Suppressor macrophage treated with lipopolysaccharide for 4 hours (primary cell): ENCODE data around the gene C10orf90.

Source experiments
- DNase-seq: peaks from one replicate; pipeline ENCODE4 v3.0.0-alpha.2; 2020

Gene C10orf90

DNA sequence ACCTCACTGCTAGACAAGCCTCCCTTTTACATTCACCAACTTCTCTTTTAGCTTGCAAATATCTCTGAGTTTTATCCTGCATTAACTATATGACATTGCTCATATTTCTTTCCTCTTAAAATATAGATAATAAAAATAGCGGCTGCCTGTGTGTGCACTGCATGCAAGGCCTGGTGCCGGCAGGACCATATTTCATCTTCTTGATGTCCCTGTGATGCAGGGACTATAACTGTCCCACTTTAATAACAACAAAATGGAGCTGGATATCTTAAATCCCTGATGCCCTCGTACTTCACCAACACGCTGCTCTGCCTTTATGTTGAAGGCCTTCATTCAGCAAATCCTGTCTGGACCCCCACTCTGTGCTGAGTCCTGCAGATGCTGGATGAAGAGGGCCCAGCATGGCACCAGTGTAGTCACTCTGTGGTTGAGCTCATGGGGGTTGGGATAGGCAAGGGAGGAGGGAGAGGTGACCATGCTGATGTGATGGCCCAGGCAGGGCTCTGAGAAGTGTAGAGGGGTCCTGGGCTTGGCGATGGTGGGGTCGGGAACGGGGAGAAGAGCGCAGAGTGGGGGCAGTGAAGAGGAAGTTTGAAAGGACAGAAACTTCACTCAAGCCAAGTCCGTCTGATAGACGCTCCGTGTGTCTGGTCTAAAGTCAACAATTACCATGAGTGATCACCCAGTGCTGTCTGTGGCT is 40.4 kb downstream of the C10orf90 start:
- no peak for DNase-seq

DNA sequence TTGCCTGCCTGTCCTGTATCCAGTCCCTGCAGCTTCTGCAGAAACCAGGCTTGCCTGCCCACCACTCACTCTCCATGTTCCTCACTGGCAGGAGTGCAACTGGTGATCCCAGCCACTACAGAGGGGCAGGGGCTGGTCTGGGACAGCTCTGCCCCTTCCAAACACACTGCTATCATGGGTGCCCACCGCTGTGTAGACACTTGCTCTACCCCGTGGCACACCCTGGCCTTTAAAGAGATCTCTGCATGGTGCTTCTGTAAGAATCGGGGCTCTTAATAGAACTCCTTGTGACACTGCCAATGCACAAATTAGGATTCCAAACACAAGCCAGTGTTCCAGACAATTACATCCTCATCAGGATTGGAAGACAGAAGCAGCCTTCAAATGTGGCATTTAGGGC is 41.7 kb downstream of the C10orf90 start:
- DNase-seq: no peak

DNA sequence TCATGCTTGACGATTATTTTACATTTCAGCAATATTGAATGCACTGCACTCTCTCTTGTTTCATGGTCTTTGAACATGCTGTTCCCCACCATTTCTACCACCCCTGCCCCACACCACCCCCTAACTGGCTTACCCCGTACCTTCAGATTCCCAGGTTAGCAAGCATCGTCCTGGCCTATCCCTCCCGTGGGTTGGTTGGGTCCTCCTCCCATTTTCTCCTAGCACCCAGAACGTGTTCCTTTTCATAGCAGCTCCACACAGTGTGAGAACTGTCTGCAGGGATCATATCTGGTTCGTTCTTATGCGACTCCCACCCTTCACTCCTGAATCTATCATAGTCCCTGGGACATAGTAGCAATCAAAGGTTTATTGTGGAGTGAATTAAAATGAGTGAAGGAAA is 48.6 kb downstream of the C10orf90 start:
- DNase-seq: no peak

DNA sequence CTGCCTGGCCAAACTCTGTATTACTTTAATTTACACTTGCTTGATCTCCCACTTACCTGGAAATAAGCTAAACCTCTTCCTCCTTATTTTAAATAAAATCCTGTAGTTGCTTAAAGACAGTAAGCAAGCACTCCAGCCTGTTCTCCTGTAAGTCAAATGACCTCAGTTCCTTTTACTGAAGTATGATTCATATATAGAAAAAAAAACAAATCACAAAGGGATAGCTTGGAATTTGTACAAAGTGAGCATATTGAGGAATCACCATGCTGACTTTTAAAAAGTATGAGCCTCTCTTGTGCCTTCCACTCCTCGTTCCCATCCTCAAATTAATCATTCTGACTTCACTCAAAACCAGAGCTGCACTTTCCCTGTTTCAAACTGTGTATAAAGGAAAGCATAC is 52.0 kb downstream of the C10orf90 start:
- no peak for DNase-seq

DNA sequence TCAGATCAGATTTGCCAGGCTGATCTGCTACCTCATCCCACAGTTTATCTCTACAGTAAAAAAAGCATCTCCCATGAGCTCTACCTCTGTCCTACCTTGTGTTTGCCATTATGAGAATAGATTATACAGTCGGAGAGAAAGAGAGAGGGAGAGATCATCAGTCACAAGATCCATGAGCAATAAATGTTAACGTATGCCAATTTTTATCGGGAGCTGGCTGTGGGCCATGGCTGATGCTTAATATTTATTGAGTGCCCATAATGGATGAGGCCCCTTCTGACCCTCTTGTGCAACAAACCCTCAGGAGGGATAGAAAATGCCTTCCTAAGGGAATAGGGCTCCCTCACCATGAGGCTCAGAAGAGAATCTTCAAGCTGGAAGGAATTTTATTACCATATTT is 52.8 kb downstream of the C10orf90 start:
- no peak for DNase-seq

DNA sequence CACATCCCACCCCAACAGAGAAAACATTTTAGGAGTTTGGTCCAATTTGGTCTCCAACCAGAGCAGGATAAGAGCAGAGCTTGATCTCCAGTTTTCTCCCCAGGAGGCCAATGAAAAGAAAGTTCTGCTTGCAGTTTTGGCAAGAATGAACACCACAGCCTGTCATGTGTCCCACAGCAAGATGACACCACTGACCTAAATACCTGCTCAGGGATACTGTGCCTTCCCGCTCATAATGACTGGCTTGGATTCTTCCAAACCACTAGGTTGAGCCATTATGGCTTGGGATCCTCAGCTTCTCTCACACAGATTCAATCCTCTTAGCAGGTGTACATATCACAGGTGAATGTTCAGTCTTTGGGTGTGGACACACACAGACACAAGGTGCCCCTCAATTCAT is 53.3 kb downstream of the C10orf90 start:
- DNase-seq: no peak

DNA sequence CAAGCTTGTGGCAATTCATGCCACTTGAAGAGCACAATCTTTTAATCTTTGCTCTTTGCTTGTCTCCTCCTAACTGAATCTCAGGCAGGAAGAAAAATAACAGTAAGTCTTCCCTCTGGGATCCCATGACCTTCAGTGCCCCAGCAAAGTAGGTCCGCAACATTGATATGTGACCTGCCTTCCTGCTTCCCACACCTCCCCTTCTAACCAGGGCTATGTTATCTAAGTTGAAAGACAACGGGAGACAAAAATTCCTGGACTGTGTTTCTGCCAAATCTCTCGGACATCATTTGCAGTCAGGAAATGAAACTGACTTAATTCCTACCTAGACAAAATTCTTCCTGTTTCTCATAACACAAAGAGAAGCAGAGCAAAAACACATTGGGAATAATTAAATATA is 53.8 kb downstream of the C10orf90 start:
- DNase-seq: no peak

DNA sequence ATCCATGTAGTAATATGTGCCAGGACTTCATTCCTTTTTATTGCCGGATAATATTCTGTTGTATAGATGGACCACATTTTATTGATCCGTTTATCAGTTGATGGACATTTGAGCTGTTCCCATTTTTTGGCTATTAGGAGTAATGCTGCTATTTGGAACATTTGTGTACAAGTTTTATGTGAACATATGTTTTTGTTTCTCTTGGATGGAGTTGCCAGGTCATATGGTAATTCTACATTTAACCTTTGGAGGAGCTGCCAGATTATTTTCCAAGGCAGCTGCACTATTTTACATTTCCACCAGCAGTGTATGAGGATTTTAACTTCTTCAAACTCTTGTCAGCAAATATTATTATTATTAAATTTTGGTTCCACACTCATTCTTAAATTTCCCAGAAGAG is 59.2 kb downstream of the C10orf90 start:
- DNase-seq: no peak

DNA sequence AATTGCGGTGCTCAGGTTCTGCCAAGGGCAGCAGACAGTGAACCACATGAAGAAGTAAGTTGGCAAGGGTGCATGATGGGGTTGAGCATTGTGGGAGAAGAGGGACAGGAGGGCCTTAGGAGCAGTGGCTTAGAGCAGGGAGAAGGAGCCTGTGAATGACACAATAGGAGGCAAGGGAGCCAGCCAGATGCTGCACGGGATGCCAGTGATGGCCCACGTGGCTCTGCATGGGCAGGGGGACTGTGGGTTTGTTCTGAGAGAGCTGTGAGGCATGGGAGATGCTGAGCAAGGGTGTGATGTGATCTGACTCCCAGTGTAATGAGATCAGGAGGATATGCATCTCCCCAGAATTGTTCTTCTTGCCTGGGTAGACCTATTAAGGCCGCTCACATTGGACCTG is 60.9 kb downstream of the C10orf90 start:
- no peak for DNase-seq

DNA sequence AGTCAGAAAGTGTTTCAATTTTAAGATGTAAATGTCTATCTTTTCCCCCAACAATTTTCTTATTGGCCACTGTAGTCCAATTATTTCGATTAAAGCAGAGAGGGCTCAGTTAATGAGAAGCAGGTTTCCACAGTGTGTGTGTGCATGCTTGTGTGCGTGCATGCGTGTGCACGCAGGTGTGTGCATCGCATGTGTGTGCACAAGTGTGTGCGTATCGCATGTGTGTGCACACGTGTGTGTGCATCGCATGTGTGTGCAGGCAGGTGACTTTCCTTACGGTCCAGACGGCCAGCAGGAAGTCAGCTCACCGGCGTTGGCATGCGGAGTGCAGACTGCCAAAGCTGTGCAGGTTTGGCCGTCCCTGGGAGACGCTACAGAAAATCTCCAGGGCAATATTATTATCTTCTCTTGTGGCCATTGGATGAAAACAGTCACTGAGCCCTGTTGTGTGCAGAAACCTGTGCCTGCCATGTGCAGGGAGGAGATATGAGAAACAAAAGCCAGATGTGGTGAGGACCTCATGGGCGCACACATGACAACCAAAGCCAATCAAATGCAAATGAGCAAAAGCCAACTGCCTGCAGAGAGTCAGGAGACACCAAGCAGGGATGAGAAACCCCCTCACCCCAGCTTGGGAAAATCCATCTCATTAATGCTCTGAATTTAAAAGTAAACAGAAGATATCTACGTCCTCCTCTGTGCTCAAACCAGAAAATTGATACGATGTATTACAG is 70.4 kb downstream of the C10orf90 start:
- DNase-seq: no peak

DNA sequence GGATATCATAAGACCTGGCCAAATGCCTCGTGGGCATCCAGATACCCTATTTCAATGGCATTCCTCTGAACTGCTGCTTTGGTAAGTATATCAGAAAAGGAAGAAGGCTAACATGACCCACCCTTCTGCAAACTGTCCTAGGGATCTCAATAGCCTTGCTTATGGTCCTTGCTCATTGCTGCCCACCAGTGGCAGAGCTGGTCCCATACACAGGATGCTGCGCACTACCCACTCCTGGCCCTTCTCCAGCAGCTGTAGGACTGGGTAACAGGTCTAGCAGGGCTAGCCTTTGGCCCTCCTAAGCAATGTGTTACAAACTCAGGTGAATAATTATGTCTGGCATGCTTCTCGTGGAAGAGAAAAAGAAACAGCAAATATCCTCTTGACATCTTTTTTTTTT is 72.5 kb downstream of the C10orf90 start:
- peak; percentile 30 for DNase-seq

DNA sequence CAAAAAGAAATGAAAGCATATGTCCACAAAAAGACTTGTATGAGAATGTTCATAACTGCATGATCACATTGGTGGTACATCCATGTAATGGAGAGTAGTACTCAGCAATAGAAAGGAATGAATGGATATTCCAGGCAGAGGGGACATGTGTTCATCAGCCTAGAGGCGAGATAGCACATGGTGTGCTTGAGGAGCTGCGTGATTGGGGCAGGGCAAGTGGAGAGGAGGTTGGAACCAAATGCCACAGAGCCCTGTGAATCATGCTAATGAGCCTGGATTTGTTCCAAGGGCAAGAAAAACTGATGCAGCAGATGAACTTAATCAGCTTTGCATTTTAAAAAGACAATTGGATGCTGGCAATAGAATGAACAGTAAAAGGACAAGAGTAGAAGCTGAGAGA is 73.3 kb downstream of the C10orf90 start:
- no peak for DNase-seq

DNA sequence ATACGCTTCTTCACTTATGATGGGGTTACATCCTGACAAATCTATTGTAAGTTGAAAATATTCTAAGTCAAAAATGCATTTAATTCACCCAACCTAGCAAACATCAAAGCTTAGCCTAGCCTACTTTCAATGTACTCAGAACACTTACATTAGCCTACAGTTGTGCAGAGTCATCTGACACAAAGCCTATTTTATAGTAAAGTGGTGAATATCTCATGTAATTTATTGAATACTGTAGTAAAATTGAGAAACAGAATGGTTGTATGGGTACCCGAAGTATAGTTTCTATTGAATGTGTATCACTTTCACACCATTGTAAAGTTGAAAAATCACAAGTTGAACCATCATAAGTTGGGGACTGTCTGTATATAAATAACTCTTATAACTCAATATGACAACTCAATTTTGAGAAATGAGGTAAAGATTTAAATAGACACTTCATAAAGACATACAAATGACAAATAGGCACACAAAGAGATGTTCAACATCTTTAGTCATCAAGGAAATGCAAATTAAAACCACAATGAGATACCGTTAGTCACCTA is 73.9 kb downstream of the C10orf90 start:
- no peak for DNase-seq

DNA sequence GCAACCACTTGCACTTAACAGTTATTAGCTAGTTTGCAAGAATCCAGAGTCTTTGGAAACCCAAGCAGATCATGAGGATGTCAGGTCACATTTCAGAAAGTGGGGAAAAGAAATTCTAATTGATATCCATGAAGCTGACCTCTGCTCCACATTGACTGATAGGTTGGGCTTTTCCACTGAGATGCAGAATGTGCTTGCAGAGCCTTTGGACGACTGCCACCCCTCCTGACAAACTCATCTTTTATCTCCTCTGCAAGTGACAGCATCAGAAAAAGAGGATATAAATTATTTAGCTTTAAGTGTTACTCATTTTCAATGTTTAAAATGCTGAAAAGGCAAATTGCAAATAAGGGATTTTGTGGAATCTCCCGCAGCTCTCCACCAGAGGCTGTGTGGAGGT is 75.3 kb downstream of the C10orf90 start:
- DNase-seq: no peak

DNA sequence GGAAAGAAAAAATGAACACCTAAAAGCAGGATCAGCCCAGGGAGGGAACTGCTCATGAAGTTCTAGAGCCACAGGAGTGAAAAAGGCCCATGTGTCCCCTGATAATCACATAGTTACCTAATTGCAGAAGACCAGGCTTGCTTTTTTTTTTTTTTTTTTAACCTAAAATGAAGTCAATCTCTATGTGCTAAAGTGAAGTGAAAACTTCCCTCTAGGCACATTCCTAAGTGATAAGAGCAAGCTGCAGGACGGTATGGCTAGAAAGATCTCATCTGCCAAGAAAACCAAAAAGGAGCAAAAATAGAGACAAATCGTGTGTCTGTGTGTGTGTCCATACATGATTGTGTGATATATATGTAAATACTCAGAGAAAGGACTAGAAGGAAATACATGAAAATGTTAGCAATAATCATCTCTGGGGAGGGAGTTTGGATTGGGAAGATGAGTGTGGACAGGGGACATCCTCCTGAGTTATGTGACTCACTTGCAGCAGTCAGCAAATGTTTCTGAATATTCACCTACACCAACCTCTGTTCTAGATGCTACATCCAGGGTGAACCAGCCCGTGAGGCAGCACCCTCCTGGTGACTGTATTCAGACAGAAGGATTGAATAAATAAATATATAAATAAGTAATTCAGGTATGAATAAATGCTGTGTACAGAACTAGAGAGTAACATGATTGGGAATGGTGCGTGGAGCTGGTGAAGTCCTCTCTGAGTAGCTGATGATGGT is 76.4 kb downstream of the C10orf90 start:
- no peak for DNase-seq

DNA sequence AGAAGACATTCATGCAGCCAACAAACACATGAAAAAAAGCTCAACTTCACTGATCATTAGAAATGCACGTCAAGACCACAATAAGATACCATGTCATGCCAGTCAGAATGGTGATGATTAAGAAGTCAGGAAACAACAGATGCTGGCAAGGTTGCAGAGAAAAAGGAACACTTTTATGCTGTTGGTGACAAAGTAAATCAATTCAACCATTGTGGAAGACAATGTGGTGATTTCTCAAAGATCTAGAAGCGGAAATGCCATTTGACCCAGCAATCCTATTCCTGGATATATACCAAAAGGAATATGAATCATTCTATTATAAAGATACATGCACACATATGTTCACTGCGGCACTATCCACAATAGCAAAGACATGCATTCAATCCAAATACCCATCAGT is 77.6 kb downstream of the C10orf90 start:
- DNase-seq: no peak

DNA sequence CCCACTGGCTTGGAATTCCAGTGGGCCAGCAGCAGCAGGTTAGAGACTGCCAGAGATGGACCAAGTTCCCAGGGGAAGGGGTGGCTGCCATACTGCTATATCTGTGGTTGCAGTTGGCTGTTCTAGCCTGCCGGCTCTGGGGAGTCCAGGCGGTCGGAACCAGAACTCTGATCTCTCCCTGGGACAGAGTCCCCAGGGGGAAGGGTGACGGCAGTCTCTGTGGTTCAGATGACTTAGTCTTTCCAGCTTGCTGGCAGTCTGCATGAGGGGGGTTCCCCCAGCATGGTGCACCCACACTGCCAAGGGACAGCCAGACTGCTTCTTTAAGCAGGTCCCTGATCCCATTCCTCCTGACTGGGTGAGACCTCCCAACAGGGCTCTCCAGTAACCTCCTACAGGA is 82.5 kb downstream of the C10orf90 start:
- no peak for DNase-seq

DNA sequence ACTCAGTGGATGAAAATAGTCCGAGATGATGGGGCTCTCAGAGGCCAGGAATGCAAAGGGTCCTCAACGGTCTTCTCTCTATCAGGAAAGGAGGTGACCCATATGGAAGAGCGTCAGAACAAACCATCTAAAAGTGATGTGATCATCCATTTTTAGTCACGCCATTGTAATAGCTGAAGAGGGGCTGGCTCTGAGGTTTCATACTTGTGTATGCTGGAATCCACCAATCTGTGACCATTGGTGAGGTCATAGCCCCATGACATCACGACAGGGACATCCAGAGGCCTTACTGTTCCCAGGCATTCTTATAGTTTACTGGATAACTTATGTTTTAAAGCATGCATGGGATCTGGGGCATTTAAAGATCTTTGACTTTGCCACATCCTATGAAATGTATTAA is 83.6 kb downstream of the C10orf90 start:
- DNase-seq: no peak

DNA sequence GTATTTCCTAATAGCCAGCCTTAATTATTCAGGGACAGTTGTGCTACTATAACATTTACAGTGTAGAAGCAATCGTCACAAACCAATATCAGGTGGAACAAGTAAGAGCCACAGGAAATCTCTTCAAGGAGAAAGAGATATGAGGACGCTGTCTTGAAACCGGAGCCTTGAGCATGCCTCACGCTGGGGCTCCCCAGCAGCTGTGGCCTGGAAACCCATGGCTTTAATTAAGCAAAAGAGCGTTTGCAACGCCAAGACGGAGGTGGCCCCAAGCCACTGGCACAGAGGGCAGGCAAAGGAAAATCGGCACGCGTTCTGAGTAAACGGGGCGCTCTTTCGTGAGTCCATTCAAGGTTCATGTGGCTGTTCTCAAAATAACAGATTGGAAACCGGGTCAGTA is 84.4 kb downstream of the C10orf90 start:
- no peak for DNase-seq

DNA sequence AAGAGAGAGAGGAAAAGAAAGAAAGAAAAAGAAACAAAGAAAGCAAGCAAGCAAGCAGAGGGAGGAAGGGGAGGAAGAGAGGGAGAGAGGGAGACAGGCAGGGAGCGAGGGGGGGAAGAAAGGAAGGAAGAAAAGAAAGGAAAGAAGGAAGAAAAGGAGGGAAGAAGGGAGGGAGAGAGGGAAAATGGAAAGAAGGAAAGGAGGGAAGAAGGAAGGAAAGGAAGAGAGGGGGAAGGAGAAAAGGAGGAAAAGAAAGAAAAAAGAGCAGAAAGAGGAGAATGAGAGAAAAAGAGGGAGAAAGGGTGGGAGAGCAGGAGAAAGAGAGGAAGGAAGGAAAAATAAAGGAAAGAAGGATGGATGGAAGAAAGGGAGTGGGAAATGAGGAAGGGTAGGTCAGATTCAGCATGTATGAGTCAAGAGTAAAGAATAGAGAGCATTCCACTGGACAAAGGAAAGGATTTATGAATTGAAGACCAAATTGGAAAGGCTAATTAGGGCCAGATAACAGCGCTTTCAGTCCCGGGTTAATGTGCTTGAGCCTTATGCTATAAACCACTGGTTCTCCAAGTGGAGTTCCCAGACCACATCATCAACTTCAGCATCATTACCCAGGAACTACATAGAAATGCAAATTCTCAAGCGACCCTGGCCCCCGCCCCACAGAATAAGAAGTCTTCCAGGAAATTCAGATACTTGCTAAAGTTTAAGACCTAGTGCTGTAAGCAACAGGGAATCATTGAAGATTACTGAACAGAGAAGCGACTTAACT is 85.1 kb downstream of the C10orf90 start:
- no peak for DNase-seq

DNA sequence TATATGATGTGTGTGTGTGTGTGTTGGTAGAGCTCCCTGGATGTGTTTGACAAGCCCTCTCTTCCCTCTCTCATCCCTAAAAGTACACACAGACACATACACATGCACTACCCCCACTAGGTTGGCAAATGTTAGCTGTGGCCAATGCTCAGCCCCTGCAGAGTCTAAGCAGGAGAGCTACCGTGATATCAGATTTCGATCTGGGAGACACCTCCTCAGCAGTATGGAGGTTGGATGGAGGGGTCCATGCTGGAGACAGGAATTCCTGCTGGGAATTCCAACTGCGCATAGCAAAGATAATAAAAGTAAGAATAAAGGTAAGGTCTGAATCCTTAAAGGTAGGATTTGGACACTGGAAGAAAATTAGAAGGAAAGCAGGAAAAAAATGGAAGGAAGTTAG is 85.7 kb downstream of the C10orf90 start:
- DNase-seq: no peak

DNA sequence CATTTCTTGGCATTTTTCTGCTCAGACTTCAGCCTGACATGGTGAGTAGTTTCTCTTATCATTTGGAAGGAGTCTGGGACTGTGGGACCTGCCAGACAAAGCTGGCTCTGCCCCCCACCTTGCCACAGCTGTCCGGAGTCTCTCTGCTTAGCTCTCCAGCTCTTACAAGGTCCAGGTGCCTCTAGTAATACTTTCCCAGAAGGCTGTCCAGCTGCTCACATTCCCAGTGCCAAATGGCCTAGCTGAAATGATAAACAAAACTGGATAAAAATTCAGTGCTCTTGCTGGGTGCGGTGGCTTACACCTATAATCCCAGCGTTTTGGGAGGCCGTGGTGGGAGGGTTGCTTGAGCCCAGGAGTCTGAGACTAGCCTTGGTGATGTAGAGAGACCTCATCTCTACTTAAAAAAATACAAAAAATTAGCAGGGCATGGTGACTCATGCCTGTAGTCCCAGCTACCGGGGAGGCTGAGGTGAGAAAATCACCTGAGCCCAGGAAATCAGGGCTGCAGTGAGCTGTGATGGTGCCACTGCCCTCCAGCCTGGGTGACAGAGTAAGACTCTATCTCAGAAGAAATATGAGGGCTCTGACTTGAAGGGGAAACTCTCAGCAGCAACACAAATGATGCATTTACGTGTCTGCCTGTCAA is 86.8 kb downstream of the C10orf90 start:
- no peak for DNase-seq

DNA sequence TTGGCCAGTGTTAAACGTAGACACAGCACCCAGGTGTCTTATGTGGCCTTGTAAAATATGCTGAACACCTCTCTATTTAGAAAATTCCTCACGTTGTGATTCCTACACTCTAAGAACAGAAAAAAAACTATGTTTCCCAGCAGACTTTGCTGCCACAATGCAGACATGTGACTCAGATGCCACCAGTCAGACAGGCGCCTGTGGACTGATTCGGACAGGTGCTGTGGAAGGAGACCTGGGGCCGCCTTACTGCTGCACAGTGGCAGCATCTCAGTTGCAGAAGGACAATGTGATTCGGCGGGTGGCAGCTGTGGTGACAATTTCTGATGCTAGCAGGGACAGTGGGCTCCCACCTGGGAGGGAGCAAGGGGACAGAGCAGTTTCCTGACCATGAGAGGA is 88.8 kb downstream of the C10orf90 start:
- no peak for DNase-seq
